KMS-11 (cell line): Measurements from ENCODE around the gene MSI2.

ENCODE experiments used
- H2AFZ ChIP-seq: fragments of 200-600 bp; sonication (generic); 2 replicates; pipeline ENCODE4 v1.6.1; 2016; ENCODE audit warnings: antibody characterized with exemption, mixed run types, low read depth
- H3K27ac ChIP-seq: fragments of 200-600 bp; sonication (generic); 2 replicates; pipeline ENCODE4 v1.6.1; 2016; ENCODE audit warnings: mild to moderate bottlenecking, mixed run types
- H3K27me3 ChIP-seq: fragments of 200-600 bp; sonication (generic); 2 replicates; pipeline ENCODE4 v1.6.1; 2017; ENCODE audit warnings: mild to moderate bottlenecking, low read depth, mixed run types, moderate library complexity; ENCODE audit not compliant: insufficient read depth
- H3K36me3 ChIP-seq: fragments of 200-600 bp; sonication (generic); 2 replicates; pipeline ENCODE4 v1.6.1; 2017; ENCODE audit warnings: mild to moderate bottlenecking, mixed run types; ENCODE audit not compliant: insufficient read depth
- H3K4me1 ChIP-seq: fragments of 200-600 bp; sonication (generic); 2 replicates; pipeline ENCODE4 v1.6.1; 2016; ENCODE audit warnings: mild to moderate bottlenecking, low read depth, mixed run types; ENCODE audit not compliant: poor library complexity, severe bottlenecking
- H3K4me2 ChIP-seq: fragments of 200-600 bp; sonication (generic); 2 replicates; pipeline ENCODE4 v1.7.0; 2016; ENCODE audit warnings: mild to moderate bottlenecking, mixed run types
- H3K4me3 ChIP-seq: fragments of 200-600 bp; sonication (generic); IDR thresholded peaks from 2 replicates; pipeline ENCODE4 v1.6.1; 2017; ENCODE audit warnings: low read depth, low read length, mixed read lengths; ENCODE audit not compliant: insufficient read depth
- H3K79me2 ChIP-seq: fragments of 200-600 bp; sonication (generic); 2 replicates; pipeline ENCODE4 v1.6.1; 2016; ENCODE audit warnings: low read depth, mixed run types; ENCODE audit not compliant: insufficient read depth
- H3K9ac ChIP-seq: fragments of 200-600 bp; sonication (generic); 2 replicates; pipeline ENCODE4 v1.6.1; 2016; ENCODE audit warnings: mild to moderate bottlenecking, mixed run types
- H4K20me1 ChIP-seq: fragments of 200-600 bp; sonication (generic); 2 replicates; pipeline ENCODE4 v1.6.1; 2016; ENCODE audit warnings: mild to moderate bottlenecking, mixed run types; ENCODE audit not compliant: insufficient read depth
- CTCF ChIP-seq: fragments of 200-600 bp; sonication (generic); conservative IDR thresholded peaks from 2 replicates; pipeline ENCODE4 v1.6.1; 2017; ENCODE audit warnings: low read depth, mild to moderate bottlenecking, antibody characterized with exemption, low read length, moderate library complexity, mixed read lengths

MSI2 gene

DNA sequence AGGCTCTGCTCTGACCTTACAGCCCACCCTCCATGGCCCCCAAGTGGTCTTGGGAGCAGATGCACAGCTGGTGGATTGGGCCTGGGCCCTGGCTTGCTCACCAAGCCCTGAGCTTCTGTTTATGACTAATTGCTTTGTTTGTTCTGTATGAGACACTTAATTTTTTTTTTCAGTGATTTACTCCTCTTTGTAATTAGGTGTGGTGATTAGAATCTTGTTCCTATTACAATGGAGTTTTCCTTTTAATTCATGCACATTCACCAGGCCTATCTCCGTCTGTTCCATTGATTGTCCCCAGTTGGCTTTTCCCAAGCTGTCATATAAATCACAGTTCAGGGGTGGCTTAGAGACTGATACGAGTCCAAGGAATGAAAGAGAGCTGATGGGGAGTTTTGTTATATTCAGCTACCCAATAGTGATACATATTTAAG, 246.5 kb downstream of the MSI2 start:
- TF ChIP-seq CTCF, result no peak
- H3K4me2 ChIP-seq, result no peak overlapping the region
- H3K27me3 ChIP-seq, result no peaks in the 10 kb centered on the region
- no peaks in the 10 kb centered on the region for H4K20me1 ChIP-seq
- no peak overlapping the region for H2AFZ ChIP-seq
- H3K4me1 ChIP-seq, result peaks cover 55% of the 10 kb centered on the region
- peaks cover 35% of the 10 kb centered on the region for H3K79me2 ChIP-seq
- H3K9ac ChIP-seq, result no peak overlapping the region
- no peak overlapping the region for H3K4me3 ChIP-seq
- H3K27ac ChIP-seq, result no peak overlapping the region
- H3K36me3 ChIP-seq, result no peaks in the 10 kb centered on the region

DNA sequence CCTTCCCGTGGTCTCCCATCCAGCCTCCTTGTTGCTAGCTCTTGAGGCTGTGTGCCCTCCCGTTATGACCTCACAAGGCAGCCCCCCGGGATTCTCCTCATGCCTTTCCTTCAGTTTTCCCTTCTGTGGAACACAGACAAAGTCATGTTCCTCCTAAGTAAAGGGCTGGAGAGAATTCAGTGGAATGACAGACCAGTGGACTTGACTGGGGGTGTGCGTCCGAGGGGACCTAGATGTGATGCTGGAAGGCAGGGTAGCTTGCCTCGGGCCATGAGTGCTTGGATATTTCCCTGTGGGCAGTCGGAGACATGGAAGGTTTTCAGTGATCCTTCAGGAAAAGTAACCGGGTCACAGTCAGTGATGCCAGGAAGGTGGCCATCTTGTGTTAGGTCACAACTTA, 247.9 kb downstream of the MSI2 start:
- no peaks in the 10 kb centered on the region for H3K36me3 ChIP-seq
- no peak overlapping the region for H3K4me2 ChIP-seq
- peaks cover 37% of the 10 kb centered on the region; the same call in 1 of the 2 replicates for H3K79me2 ChIP-seq
- H3K9ac ChIP-seq, result no peak overlapping the region
- H2AFZ ChIP-seq, result no peak overlapping the region
- no peak for TF ChIP-seq CTCF
- no peak overlapping the region for H3K27ac ChIP-seq
- peaks cover 60% of the 10 kb centered on the region for H3K4me1 ChIP-seq
- no peaks in the 10 kb centered on the region for H4K20me1 ChIP-seq
- no peaks in the 10 kb centered on the region for H3K27me3 ChIP-seq
- no peak overlapping the region for H3K4me3 ChIP-seq

GRCh38 chr17:57505841-57506773, 249.8 kb downstream of the MSI2 start:
- Histone ChIP-seq H3K36me3 (no peaks in the 10 kb centered on the region), H3K9ac (no peak overlapping the region), H3K79me2 (peaks cover 43% of the 10 kb centered on the region; the same call in 1 of the 2 replicates), H3K4me2 (peak overlapping the region; percentile 16; the same call in 1 of the 2 replicates), H3K4me3 (no peak overlapping the region), H3K27ac (peak overlapping the region; percentile 39; the same call in 1 of the 2 replicates), H4K20me1 (no peaks in the 10 kb centered on the region), H3K4me1 (peaks cover 74% of the 10 kb centered on the region), H3K27me3 (no peaks in the 10 kb centered on the region), H2AFZ (no peak overlapping the region)
- TF ChIP-seq CTCF, result no peak

DNA sequence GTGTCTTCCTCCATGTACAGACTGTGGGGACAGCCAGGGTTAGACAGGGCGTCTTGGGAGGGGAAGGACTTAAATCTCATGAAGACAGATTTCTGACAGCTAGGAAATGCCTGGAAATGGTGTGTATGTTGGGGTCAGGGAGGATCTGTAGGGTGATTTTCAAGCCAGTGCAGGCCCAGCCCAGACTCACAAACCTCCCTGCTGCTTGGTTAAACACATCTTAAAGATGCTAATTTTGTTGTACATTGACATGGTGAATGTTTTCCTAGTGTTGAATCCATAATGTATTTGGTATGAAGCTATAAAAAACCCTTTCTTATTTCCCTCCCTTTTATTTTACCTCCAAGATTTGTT, 250.4 kb downstream of the MSI2 start:
- no peaks in the 10 kb centered on the region for H4K20me1 ChIP-seq
- H3K79me2 ChIP-seq, result peaks cover 41% of the 10 kb centered on the region; the same call in 1 of the 2 replicates
- no peak overlapping the region for H3K4me3 ChIP-seq
- TF ChIP-seq CTCF, result no peak
- H3K36me3 ChIP-seq, result no peaks in the 10 kb centered on the region
- H3K9ac ChIP-seq, result no peak overlapping the region
- peak overlapping the region; percentile 39; the same call in 1 of the 2 replicates for H3K27ac ChIP-seq
- H3K27me3 ChIP-seq, result no peaks in the 10 kb centered on the region
- H3K4me1 ChIP-seq, result peaks cover 77% of the 10 kb centered on the region
- H2AFZ ChIP-seq, result no peak overlapping the region
- peak overlapping the region; percentile 16; the same call in 1 of the 2 replicates for H3K4me2 ChIP-seq
